ENCODE results near the gene ALG6. TPM values are rescaled to one million over a fixed set of nuclear protein-coding genes. Genes with fewer than 3 reads are reported as not detected.

The ALG6 gene
- 19.1 and 22.7 TPM in 2 replicates for total RNA-seq

GRCh38 chr1:63367215-63368103 is at the start of gene ALG6:
ALG6 (plus strand) TSS chr1:63367627; CDS start chr1:63370978, 3,351 bp downstream.

GRCh38 chr1:63322114-63322943 is 45.1 kb upstream of the ALG6 start, which contains the start of gene FOXD3:
FOXD3 (plus strand) TSS chr1:63322567; CDS start chr1:63323059, 492 bp downstream.

Small RNA genes lying within 50 kb of the gene (small RNA-seq; reads per million reads assigned to genes)
- gene MIR6068 (not detected), gene RF00019 (not detected)

Other genes starting within 250 kb of the ALG6 start
- gene FOXD3, start 45.1 kb upstream of the ALG6 start, total RNA-seq, result not detected in 2 replicates
- gene ITGB3BP, start 155.6 kb downstream of the ALG6 start, total RNA-seq, result 42.6 and 60.0 TPM in 2 replicates
- 7.5 and 9.4 TPM in 2 replicates for gene EFCAB7, start 155.9 kb downstream of the ALG6 start, total RNA-seq
- gene PGM1, start 225.8 kb downstream of the ALG6 start, total RNA-seq, result 31.4 and 39.6 TPM in 2 replicates

Measured in thoracic aorta endothelial cell (primary cell).